Activated CD4-positive, alpha-beta T cell treated with anti-CD3 and anti-CD28 coated beads, Interleukin-2, amount 10 ng/mL, durations not matched to agents 7 days and 5 days (primary cell): ENCODE data around the gene TENT4B. TPM values are rescaled to one million over a fixed set of nuclear protein-coding genes. Genes with fewer than 3 reads are reported as not detected.

Experiments
- CTCF ChIA-PET: fragments of 350-600 bp; sonication (Branson Sonifier 250); formaldehyde crosslinking; loops from one replicate; lab custom pipeline; 2021; ENCODE audit warnings: antibody characterized with exemption; lab: Charles Lee
- POLR2A ChIA-PET: fragments of 350-600 bp; sonication (Branson Sonifier 250); formaldehyde crosslinking; loops from one replicate; lab custom pipeline; 2021; ENCODE audit warnings: antibody characterized with exemption; lab: Charles Lee
- DNase-seq: peaks from one replicate; pipeline ENCODE4 v3.0.0-alpha.2; 2020
- H3K27ac Mint-ChIP-seq: one replicate; pipeline ENCODE4 v1.8.0; 2021; ENCODE audit warnings: mild to moderate bottlenecking, moderate library complexity, mixed read lengths
- H3K27me3 Mint-ChIP-seq: one replicate; pipeline ENCODE4 v1.8.0; 2021; ENCODE audit warnings: mixed read lengths
- H3K36me3 Mint-ChIP-seq: one replicate; pipeline ENCODE4 v1.8.0; 2021; ENCODE audit warnings: low read depth, mixed read lengths
- H3K4me1 Mint-ChIP-seq: one replicate; pipeline ENCODE4 v1.8.0; 2021; ENCODE audit warnings: mixed read lengths
- H3K4me3 Mint-ChIP-seq: one replicate; pipeline ENCODE4 v1.8.0; 2021; ENCODE audit warnings: mild to moderate bottlenecking, moderate library complexity, mixed read lengths
- H3K9me3 Mint-ChIP-seq: one replicate; pipeline ENCODE4 v1.8.0; 2021; ENCODE audit warnings: mixed read lengths
- total RNA-seq, 2 experiments: library from RNA; stranded (reverse); gene quantifications; one replicate each; pipeline ENCODE4 v1.2.3, GENCODE V29; 2021

Gene TENT4B
- total RNA-seq, 2 experiments from 2014 or later = 20.4 to 21.4 TPM

- H3K9me3 Mint-ChIP-seq = no peaks in the 10 kb centered on the region
- DNase-seq = no peak
- peaks cover 92% of the 10 kb centered on the region for H3K4me1 Mint-ChIP-seq
- H3K36me3 Mint-ChIP-seq = peaks cover 58% of the 10 kb centered on the region
- POLR2A ChIA-PET = no interaction called here
- peak overlapping the region; percentile 97 for H3K27ac Mint-ChIP-seq
- H3K27me3 Mint-ChIP-seq = no peaks in the 10 kb centered on the region
- peak overlapping the region; percentile 89 for H3K4me3 Mint-ChIP-seq
- CTCF ChIA-PET = interaction anchor here (0.9 to 4.4 kb wide), 11 partner anchors 9 to 248 kb away, joined by 3 to 21 read pairs (median 5); partner anchors contain the start of gene CNEP1R1
Observed at GRCh38 chr16:50272687-50273381, 119.7 kb downstream of the TENT4B start.

GRCh38 chr16:50273382-50273690 lies 120.2 kb downstream of the TENT4B start:
- CTCF ChIA-PET = interaction anchor here (1.0 to 4.4 kb wide), 12 partner anchors 9 to 248 kb away, joined by 3 to 21 read pairs (median 4); partner anchors contain the start of genes BRD7 and CNEP1R1
- Mint-ChIP-seq H3K9me3 (no peaks in the 10 kb centered on the region), H3K4me3 (peak overlapping the region; percentile 89), H3K27ac (peak overlapping the region; percentile 97), H3K4me1 (peaks cover 96% of the 10 kb centered on the region), H3K36me3 (peaks cover 62% of the 10 kb centered on the region), H3K27me3 (no peaks in the 10 kb centered on the region)
- DNase-seq = no peak
- POLR2A ChIA-PET = interaction anchor here (0.9 kb wide), 1 partner anchor 65 kb away, joined by 3 read pairs; no protein-coding TSS in a partner anchor

- CTCF ChIA-PET = interaction anchor here (1.0 to 4.4 kb wide), 15 partner anchors 8 to 249 kb away, joined by 3 to 21 read pairs (median 4); partner anchors contain the start of genes BRD7 and CNEP1R1
- H3K36me3 Mint-ChIP-seq = peaks cover 59% of the 10 kb centered on the region
Observed at GRCh38 chr16:50273888-50274325, 120.8 kb downstream of the TENT4B start.

GRCh38 chr16:50274326-50275097 lies 121.4 kb downstream of the TENT4B start:
- peaks cover 97% of the 10 kb centered on the region for H3K4me1 Mint-ChIP-seq
- H3K4me3 Mint-ChIP-seq = peak overlapping the region; percentile 89
- peak overlapping the region; percentile 97 for H3K27ac Mint-ChIP-seq
- H3K36me3 Mint-ChIP-seq = peaks cover 61% of the 10 kb centered on the region
- no peaks in the 10 kb centered on the region for H3K27me3 Mint-ChIP-seq
- ChIA-PET POLR2A (interaction anchor here (0.9 to 1.0 kb wide), 2 partner anchors 10 to 64 kb away, joined by 3 read pairs; no protein-coding TSS in a partner anchor), CTCF (interaction anchor here (0.8 to 4.4 kb wide), 20 partner anchors 7 to 391 kb away, joined by 3 to 21 read pairs (median 4); partner anchors contain the start of genes BRD7 and CNEP1R1)
- H3K9me3 Mint-ChIP-seq = no peaks in the 10 kb centered on the region
- DNase-seq = peak; percentile 62

More at GRCh38 chr16:50273888-50274325, 120.8 kb downstream of the TENT4B start:
- Mint-ChIP-seq H3K4me1 (peaks cover 97% of the 10 kb centered on the region), H3K4me3 (peak overlapping the region; percentile 89), H3K27me3 (no peaks in the 10 kb centered on the region), H3K27ac (peak overlapping the region; percentile 97), H3K9me3 (no peaks in the 10 kb centered on the region)
- POLR2A ChIA-PET = interaction anchor here (0.9 to 1.0 kb wide), 2 partner anchors 11 to 64 kb away, joined by 3 read pairs; no protein-coding TSS in a partner anchor
- DNase-seq = peak; percentile 62

- Mint-ChIP-seq H3K4me1 (peaks cover 97% of the 10 kb centered on the region), H3K4me3 (peak overlapping the region; percentile 89)
Observed at GRCh38 chr16:50275098-50275415, 122.0 kb downstream of the TENT4B start.

GRCh38 chr16:50275428-50276325 lies 122.6 kb downstream of the TENT4B start:
- H3K27me3 Mint-ChIP-seq = no peaks in the 10 kb centered on the region
- ChIA-PET CTCF (interaction anchor here (0.7 to 4.4 kb wide), 16 partner anchors 10 to 390 kb away, joined by 3 to 21 read pairs (median 4); partner anchors contain the start of gene CNEP1R1), POLR2A (interaction anchor here (1.0 kb wide), 1 partner anchor 65 kb away, joined by 3 read pairs; no protein-coding TSS in a partner anchor)
- H3K27ac Mint-ChIP-seq = peak overlapping the region; percentile 97
- peaks cover 68% of the 10 kb centered on the region for H3K36me3 Mint-ChIP-seq
- peaks cover 97% of the 10 kb centered on the region for H3K4me1 Mint-ChIP-seq
- no peak for DNase-seq
- H3K4me3 Mint-ChIP-seq = peak overlapping the region; percentile 89
- H3K9me3 Mint-ChIP-seq = no peaks in the 10 kb centered on the region

More at GRCh38 chr16:50275098-50275415, 122.0 kb downstream of the TENT4B start:
- Mint-ChIP-seq H3K27me3 (no peaks in the 10 kb centered on the region), H3K27ac (peak overlapping the region; percentile 97), H3K9me3 (no peaks in the 10 kb centered on the region), H3K36me3 (peaks cover 62% of the 10 kb centered on the region)
- no peak for DNase-seq
- ChIA-PET POLR2A (interaction anchor here (1.0 kb wide), 2 partner anchors 10 to 65 kb away, joined by 3 read pairs; no protein-coding TSS in a partner anchor), CTCF (interaction anchor here (0.7 to 4.4 kb wide), 17 partner anchors 11 to 391 kb away, joined by 3 to 21 read pairs (median 4); partner anchors contain the start of gene CNEP1R1)

GRCh38 chr16:50276326-50276640 lies 123.2 kb downstream of the TENT4B start:
- no peaks in the 10 kb centered on the region for H3K9me3 Mint-ChIP-seq
- CTCF ChIA-PET = interaction anchor here (0.9 to 3.2 kb wide), 4 partner anchors 12 to 66 kb away, joined by 3 to 9 read pairs (median 6); no protein-coding TSS in a partner anchor
- peaks cover 97% of the 10 kb centered on the region for H3K4me1 Mint-ChIP-seq
- no peaks in the 10 kb centered on the region for H3K27me3 Mint-ChIP-seq
- H3K27ac Mint-ChIP-seq = peak overlapping the region; percentile 97
- H3K4me3 Mint-ChIP-seq = no peak overlapping the region
- POLR2A ChIA-PET = no interaction called here
- DNase-seq = no peak
- H3K36me3 Mint-ChIP-seq = peaks cover 63% of the 10 kb centered on the region

- ChIA-PET CTCF (interaction anchor here (0.7 to 1.2 kb wide), 3 partner anchors 11 to 252 kb away, joined by 4 to 6 read pairs (median 5); partner anchors contain the start of gene CNEP1R1), POLR2A (interaction anchor here (0.6 kb wide), 1 partner anchor 67 kb away, joined by 3 read pairs; no protein-coding TSS in a partner anchor)
- H3K27ac Mint-ChIP-seq = peak overlapping the region; percentile 81
- no peaks in the 10 kb centered on the region for H3K9me3 Mint-ChIP-seq
- peak overlapping the region; percentile 60 for H3K4me3 Mint-ChIP-seq
- peaks cover 97% of the 10 kb centered on the region for H3K4me1 Mint-ChIP-seq
- no peak for DNase-seq
- H3K27me3 Mint-ChIP-seq = no peaks in the 10 kb centered on the region
- H3K36me3 Mint-ChIP-seq = peaks cover 60% of the 10 kb centered on the region
Observed at GRCh38 chr16:50276801-50277555, 123.9 kb downstream of the TENT4B start.

- DNase-seq = no peak
- Mint-ChIP-seq H3K27me3 (no peaks in the 10 kb centered on the region), H3K4me1 (peaks cover 97% of the 10 kb centered on the region), H3K4me3 (peak overlapping the region; percentile 60), H3K36me3 (peaks cover 56% of the 10 kb centered on the region), H3K27ac (peak overlapping the region; percentile 81), H3K9me3 (no peaks in the 10 kb centered on the region)
- ChIA-PET CTCF (interaction anchor here (0.7 to 2.4 kb wide), 8 partner anchors 10 to 253 kb away, joined by 3 to 12 read pairs (median 4); partner anchors contain the start of gene CNEP1R1), POLR2A (no interaction called here)
Observed at GRCh38 chr16:50278251-50278650, 125.1 kb downstream of the TENT4B start.

GRCh38 chr16:50279504-50279865 lies 126.4 kb downstream of the TENT4B start:
- Mint-ChIP-seq H3K4me3 (no peak overlapping the region), H3K36me3 (peaks cover 51% of the 10 kb centered on the region), H3K27ac (no peak overlapping the region), H3K9me3 (no peaks in the 10 kb centered on the region), H3K4me1 (peaks cover 98% of the 10 kb centered on the region), H3K27me3 (no peaks in the 10 kb centered on the region)
- ChIA-PET POLR2A (no interaction called here), CTCF (interaction anchor here (0.6 to 2.4 kb wide), 8 partner anchors 11 to 147 kb away, joined by 3 to 12 read pairs (median 4); no protein-coding TSS in a partner anchor)
- DNase-seq = no peak

- Mint-ChIP-seq H3K27me3 (no peaks in the 10 kb centered on the region), H3K4me3 (no peak overlapping the region), H3K9me3 (no peaks in the 10 kb centered on the region), H3K4me1 (peaks cover 97% of the 10 kb centered on the region), H3K36me3 (peaks cover 52% of the 10 kb centered on the region), H3K27ac (peak overlapping the region; percentile 31)
- DNase-seq = no peak
- CTCF ChIA-PET = interaction anchor here (1.2 to 2.7 kb wide), 4 partner anchors 8 to 74 kb away, joined by 4 to 11 read pairs (median 5); no protein-coding TSS in a partner anchor
- POLR2A ChIA-PET = no interaction called here
Observed at GRCh38 chr16:50280932-50281331, 127.8 kb downstream of the TENT4B start.
